RPMI8226 (cell line): ENCODE data around the gene CTNND1.

ENCODE experiments used
- DNase-seq: peaks from one replicate; pipeline ENCODE4 v3.0.0-alpha.2; 2015

The CTNND1 gene

DNA sequence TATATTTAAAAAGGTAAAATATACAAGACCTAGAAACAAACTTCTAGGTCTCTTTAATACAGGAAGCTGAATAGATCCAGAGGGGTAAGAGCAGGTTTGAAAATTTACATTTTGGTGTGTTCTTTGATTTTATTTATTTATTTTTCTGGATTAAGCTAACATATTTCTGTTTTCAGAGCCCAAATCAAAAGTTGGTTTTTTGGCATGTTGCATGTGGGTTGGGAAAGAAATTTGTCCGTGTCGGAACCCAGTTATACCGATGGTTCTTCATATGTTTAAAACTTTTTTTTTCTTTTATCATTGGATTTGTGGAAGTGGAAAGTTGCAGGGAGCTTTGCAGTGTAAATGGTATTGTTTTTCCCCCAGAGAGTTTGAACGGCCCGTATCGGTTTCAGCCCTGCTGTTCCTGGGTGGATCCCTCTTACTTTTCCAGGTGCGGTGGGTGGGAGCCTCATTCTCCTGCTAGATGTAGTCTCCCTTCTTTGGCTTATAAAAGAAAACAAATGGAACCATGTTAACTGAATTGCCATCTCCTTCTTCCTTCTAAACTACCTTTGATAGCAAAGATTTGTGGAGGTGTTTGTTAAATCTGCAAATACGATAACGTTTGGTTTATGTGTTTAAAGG lies 746 bp downstream of the CTNND1 start:
- DNase-seq: no peak

DNA sequence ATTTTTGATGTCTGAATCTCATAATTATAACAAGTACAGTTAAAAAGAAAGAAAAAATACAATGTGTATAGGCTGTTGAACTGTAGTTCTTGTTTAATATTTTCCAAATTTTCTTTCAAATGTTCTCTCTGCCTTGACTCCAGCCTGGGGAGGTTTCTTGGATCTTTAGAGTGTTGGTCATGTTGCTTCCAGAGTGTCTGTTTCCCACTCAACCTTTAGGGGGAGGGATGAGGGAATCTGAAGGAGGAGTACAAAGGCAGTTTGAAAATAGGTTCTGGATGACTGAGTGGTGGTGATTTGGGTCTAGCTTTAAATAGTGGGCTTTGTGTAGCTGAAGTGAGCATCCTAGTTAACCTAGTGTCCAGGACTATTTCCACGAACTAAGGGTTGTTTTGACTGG lies 2.0 kb downstream of the CTNND1 start:
- DNase-seq: no peak

DNA sequence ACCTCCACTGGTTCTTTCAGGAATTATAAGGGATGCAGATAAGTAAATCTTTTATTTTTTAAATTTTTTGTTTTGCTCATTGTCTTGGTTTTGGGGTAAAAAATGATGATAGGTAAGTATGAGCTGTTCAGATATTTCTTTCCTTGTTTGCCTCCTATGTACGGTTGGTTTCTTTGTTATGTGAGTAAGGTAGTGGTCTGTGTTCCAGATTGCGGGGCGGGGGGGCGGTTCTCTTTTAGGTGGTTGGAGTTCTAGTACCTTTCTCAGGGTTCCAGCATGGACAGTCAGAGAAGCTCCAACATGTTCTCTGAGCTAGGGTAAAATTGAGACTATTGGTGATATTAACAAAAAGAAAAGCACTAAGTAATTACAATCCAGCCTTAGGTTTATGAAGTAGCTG lies 2.4 kb downstream of the CTNND1 start:
- no peak for DNase-seq

DNA sequence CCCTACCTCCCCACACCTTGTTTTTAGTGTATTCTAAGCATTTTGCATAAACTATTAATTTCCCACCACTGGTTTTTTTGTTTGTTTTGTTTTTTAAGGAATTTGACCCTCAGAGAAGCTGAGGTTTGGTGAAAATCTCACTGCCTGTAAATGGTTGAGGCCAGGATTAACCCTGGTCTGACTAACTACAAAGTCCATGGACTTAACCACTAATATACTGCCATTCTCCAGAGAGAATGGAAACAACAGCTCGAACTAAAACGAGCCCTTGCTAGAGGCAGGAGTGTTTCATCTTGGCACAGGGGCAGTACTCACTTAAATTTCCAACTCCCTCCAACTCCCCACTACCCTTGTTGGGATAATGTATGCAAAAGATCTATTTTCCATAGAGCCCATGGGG lies 3.0 kb downstream of the CTNND1 start:
- DNase-seq: no peak

DNA sequence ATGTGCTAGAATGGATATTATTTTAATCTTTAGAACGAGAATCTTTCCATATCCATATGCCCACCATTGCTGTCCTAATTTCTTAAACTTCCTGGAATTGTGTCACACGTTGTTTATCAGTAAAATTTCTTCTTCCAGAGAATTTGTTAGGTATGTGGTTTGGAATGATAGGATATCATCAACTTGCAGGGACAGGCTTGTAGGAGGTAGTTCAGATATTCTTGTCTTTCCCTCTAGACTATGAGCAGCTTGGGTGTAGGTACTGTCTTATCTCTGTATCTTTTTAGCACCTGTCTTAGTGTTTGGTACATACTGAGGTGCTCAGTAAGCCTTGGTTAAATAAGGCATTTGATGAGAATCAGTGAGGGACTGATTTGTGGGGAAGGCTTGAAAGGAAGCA lies 3.4 kb downstream of the CTNND1 start:
- DNase-seq: no peak

DNA sequence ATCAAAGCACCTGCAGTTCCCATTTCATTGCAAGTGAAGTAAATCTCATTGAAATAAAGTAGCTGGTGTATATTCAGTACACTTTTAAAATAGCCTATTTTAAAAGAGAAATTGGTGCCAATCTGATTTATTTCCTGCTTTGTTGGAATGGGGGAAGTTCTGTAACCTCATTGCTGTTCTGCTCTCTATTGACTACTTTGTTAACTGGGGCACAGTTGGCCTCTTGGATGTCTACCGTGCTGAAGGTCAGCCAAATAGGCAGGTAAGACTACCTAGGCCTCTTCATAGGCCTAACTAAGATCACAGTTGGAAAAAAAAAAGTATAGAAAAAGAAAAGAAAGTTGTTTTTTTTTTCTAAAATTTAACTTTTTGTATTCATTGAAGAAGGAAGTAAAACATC lies 9.2 kb downstream of the CTNND1 start:
- no peak for DNase-seq

DNA sequence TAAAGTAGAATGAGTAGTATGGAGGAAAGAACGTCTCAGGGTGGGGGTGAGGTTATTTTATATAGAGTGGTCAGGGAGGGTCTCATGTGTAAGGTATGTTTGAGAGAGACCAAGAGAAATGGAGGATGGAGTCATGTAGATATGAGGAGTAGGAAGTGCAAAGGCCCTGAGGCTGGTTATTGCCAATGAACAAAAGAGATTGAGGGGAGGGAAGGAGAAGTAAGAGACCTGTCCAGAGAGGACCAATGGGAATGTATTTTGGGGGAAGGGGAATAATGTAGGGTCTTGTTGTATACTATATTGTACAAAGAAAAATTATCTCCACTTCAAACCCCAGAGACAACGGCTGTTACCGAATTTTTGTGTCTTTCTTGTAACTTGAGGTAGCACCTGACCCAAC lies 9.8 kb downstream of the CTNND1 start:
- no peak for DNase-seq

- DNase-seq: no peak
Observed at GRCh38 chr11:57772562-57772961, 11.0 kb downstream of the CTNND1 start.

GRCh38 chr11:57773026-57773598 lies 11.5 kb downstream of the CTNND1 start:
- no peak for DNase-seq

DNA sequence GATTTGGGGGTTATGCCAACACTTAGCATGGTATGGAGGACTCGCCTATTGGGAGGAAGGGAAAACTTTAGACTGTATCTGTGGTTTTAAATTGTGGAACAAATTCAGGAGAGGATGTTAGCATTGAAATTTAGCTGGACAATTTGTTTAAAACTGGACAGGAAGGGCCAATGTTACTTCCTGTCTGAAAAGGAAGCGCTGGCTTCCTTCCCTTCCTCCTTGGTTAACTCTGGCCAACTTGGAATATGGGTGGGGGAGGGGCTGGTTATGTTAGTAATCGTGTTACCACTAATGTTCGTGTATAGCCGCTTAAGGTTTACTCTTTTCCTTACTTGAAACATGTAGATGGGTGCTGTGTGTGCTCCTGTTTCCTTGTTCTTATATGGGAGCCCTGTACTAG lies 13.9 kb downstream of the CTNND1 start:
- DNase-seq: no peak

DNA sequence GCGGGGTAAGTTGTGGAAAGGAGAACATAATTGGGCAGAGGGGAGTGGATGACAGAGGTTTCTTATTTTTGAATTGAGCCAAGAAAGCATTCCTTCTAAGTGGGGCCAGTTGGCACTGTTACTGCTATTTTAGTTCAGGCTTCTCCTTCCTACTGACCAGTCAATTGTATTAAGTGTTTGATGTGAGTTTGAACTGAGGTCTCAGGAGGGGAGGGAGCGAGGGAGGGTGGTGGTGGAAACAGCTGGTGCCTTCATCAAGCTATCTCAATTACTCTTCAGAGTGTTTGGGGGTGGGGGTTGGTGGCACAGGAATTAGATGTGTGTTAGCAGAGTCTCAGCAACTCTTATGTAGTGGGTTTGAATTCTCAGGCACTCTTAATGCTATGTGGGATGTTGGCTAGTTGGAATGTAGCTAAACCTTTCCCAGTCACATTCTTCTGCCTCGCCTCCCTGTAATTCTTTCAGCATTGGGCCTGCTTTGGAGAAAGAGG lies 14.5 kb downstream of the CTNND1 start:
- no peak for DNase-seq

- no peak for DNase-seq
Observed at GRCh38 chr11:57776577-57777210, 15.1 kb downstream of the CTNND1 start.

DNA sequence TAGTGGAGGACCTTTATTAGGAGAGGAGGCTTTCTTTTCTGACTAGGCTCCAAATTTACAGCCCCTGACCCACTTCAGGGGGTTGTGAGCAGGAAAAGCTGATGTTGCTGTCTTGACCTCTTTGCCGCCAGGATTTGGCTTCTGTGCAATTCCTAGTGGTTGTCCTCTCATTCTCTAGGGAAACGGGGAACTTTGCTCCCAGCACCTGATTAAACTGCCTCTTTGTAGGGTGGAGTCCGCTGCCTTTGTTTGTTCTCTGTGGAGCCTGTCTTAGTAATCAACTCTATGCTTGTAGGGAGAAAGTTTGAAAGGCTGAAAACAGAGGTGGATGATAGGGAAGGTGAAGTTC lies 16.3 kb downstream of the CTNND1 start:
- DNase-seq: no peak

DNA sequence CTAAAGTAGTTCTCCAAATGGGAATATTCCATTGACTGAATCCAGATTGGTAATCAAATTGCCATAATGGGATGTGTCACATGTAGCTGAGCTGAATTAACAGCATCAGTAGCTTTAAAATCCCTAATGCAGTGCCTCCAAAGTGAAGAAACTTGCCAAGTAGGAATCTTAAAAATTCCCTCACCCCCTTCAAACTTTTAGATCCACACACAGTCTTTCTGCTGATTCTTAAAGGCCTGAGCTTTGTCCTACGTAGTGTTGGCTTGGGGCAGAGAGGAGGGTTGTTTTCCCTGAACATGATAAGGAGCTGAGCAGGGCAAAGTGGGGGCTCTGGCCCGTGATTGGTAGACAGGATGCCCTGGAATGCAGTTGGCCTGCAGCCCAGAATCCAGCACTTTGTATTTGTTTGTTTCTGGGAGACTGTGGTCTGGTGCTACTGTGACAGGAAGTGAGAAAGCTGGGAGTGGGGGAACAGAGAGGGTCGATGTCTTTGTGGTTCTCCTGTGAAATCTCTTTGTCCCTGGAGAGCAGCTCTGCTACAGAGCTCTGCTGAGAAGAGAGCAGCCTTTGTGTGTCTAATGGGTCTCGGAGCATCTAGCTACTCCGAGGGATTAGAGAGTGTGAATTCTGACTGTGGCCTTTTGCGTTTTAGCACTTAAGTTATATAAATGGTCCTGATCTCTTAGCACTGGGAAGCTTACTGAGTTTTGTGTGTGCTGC lies 16.9 kb downstream of the CTNND1 start:
- DNase-seq: no peak

DNA sequence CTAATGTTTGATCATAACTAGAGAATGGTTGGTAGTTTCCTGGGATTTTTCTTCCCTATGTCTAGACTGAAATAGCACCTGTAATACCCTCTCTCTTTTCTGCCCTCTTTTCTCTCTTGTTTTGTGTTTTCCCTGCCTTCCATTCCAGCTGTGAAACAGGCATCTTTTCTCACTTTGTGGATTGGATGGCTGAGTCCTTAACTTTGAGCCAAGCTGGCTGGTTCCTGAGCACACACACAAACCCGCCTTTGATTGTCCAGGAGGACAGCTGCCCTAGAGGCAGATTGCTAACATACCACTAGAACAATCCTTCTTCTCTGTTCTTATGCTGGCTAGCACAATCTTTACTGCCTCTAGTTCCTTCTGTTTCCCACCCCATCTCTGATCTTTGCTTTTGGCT lies 17.7 kb downstream of the CTNND1 start:
- no peak for DNase-seq

DNA sequence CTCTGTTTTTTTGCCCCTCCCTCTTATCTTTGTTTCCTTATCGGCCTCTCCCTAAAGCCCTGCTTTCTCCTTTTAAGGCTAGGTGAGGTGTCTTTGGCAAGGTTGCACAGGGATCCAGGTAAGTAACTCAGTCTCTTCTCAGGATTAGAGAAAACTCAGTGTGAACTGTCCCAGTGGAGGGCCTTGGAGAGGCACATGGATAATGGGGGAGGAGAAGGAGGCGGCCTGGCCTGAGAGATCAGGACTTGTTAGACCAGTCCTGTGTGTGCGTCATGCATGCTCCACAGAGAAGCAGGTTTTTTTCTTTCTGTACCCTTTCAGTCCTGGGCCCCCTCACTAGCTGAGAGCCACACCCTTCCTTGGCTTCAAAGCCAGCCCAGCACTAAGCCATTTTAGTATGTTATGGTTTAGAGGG lies 19.9 kb downstream of the CTNND1 start:
- no peak for DNase-seq

GRCh38 chr11:57785072-57785471 lies 23.5 kb downstream of the CTNND1 start:
- DNase-seq: no peak

DNA sequence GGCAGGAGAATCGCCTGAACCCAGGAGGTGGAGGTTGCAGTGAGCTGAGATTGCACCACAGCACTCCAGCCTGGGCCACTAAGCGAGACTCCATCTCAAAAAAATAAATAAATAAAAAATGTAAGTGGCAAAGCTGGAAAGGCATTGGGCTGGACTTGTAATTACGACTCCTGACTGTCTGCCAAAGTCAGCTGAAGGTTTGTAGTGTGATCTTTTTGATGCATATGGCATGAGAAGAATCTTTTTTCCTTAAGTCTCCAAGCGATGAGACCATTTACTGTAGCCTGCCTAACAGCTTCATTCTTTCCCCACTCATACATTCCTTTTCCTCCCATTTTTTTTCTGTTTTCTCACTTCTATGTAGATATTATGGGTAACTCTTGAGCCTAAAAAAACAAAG lies 24.8 kb downstream of the CTNND1 start:
- no peak for DNase-seq

DNA sequence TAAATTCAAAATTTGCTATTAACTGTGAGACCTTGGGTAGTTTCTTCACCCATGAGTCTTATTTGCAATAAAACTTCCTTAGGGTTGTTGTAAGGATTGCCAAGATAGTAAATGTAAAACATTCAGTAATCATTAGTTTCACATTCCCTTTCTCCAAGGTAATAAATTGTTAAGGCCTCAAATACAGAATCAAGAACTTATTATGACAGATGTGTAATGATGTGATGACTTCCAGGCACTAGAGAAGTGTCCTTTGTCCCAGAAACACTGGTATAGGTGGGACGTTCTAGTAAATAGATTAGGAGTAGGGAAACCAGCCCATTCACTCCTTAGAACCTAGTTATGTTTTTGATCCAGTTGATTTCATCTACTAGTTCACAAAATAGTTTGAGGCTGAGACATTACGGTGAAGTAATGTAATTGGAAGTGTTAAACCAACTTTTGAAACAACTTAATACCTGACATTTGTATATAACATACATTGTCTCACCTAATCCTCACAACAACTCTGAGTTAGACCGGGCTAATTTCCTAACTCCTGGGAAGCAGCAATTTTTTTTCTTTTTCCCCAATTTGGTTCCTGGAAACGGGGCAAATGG lies 25.5 kb downstream of the CTNND1 start:
- DNase-seq: no peak

GRCh38 chr11:57787920-57788702 lies 26.5 kb downstream of the CTNND1 start:
- no peak for DNase-seq

GRCh38 chr11:57788703-57789088 lies 27.1 kb downstream of the CTNND1 start:
- no peak for DNase-seq

- no peak for DNase-seq
Observed at GRCh38 chr11:57791321-57792059, 29.9 kb downstream of the CTNND1 start.
